Colonic mucosa (tissue), 4 donors: ENCODE data around the gene ALG12. TPM values are rescaled to one million over a fixed set of nuclear protein-coding genes. Genes with fewer than 3 reads are reported as not detected.

Experiments used
- DNase-seq: peaks from one replicate; pipeline ENCODE4 v3.0.0-alpha.2; 2020
- H3K27ac ChIP-seq: fragments of 200-600 bp; one replicate; pipeline ENCODE4 v1.8.0; 2021
- H3K27me3 ChIP-seq: fragments of 200-600 bp; one replicate; pipeline ENCODE4 v1.8.0; 2021
- H3K36me3 ChIP-seq: fragments of 200-600 bp; one replicate; pipeline ENCODE4 v1.8.0; 2021
- H3K4me1 ChIP-seq: fragments of 200-600 bp; one replicate; pipeline ENCODE4 v1.8.0; 2021; ENCODE audit warnings: mild to moderate bottlenecking
- H3K4me3 ChIP-seq: fragments of 200-600 bp; one replicate; pipeline ENCODE4 v1.8.0; 2021
- H3K9ac ChIP-seq, 2 donors: one replicate each; pipeline ENCODE4 v1.7.0; 2013; ENCODE audit warnings: control low read depth in 2 of 2, low read depth in 2 of 2, low read length in 2 of 2
- H3K9me3 ChIP-seq: fragments of 200-600 bp; one replicate; pipeline ENCODE4 v1.8.0; 2021
- intact Hi-C: fragments of 100-400 bp; cut with DNase I; formaldehyde crosslinking; loops from one replicate; pipeline ENCODE4 v1.14.1; 2022
- total RNA-seq, 2 donors: library from RNA; stranded (reverse); fragmentation: NEBNext Ultra II Directional in 1 of 2; extraction: Animal tissue kit (Norgen Biotek cat#: 25700) in 1 of 2; gene quantifications; one replicate each; pipeline ENCODE4 v1.2.1, GENCODE V29; 2021
- TF ChIP-seq, protein P1 (sequence below): fragments of 200-600 bp; IDR thresholded peaks from one replicate; pipeline ENCODE4 v1.8.0; 2022; ENCODE audit warnings: antibody characterized with exemption, mild to moderate bottlenecking
- donor health status: healthy.
- donor health status: DM: no; HTN: no; CAD: no.
- donor health status: DM: no; HTN: no; CAD: no.

The ALG12 gene
- total RNA-seq, 2 donors from 2014 or later: 17.8 to 43.5 TPM

DNA sequence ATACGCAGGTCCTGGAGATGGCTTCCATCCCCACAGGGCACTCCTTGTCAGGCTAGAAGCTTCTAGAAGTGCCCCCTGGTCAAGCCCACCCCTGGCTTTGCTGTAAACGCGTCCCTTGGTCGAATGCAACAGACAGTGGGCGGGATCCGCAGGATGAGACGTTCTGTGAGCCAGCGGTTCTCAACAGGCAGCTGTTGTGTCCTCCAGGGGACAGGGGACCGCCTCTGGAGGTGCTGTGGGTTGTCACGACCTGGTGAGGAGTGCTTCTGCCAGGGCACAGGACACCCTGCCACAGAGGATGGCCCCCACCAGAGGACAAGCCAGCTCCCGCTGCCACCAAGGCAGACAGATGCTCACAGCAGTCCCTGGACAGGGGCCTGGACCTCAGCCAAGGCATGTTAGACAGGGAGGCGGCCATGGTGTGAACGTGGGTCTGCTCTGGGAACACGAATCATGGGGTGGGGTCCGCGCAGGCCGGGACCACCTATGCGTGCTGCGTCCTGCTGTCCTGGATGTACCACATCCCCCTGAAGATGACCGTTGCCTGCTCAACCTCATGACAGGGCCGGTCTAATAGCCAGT is 11.8 kb upstream of the ALG12 start:
- no peak for DNase-seq
- TF ChIP-seq, protein P1, sequence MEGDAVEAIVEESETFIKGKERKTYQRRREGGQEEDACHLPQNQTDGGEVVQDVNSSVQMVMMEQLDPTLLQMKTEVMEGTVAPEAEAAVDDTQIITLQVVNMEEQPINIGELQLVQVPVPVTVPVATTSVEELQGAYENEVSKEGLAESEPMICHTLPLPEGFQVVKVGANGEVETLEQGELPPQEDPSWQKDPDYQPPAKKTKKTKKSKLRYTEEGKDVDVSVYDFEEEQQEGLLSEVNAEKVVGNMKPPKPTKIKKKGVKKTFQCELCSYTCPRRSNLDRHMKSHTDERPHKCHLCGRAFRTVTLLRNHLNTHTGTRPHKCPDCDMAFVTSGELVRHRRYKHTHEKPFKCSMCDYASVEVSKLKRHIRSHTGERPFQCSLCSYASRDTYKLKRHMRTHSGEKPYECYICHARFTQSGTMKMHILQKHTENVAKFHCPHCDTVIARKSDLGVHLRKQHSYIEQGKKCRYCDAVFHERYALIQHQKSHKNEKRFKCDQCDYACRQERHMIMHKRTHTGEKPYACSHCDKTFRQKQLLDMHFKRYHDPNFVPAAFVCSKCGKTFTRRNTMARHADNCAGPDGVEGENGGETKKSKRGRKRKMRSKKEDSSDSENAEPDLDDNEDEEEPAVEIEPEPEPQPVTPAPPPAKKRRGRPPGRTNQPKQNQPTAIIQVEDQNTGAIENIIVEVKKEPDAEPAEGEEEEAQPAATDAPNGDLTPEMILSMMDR: no peak
- peaks cover 17% of the 10 kb centered on the region for H3K4me1 ChIP-seq

DNA sequence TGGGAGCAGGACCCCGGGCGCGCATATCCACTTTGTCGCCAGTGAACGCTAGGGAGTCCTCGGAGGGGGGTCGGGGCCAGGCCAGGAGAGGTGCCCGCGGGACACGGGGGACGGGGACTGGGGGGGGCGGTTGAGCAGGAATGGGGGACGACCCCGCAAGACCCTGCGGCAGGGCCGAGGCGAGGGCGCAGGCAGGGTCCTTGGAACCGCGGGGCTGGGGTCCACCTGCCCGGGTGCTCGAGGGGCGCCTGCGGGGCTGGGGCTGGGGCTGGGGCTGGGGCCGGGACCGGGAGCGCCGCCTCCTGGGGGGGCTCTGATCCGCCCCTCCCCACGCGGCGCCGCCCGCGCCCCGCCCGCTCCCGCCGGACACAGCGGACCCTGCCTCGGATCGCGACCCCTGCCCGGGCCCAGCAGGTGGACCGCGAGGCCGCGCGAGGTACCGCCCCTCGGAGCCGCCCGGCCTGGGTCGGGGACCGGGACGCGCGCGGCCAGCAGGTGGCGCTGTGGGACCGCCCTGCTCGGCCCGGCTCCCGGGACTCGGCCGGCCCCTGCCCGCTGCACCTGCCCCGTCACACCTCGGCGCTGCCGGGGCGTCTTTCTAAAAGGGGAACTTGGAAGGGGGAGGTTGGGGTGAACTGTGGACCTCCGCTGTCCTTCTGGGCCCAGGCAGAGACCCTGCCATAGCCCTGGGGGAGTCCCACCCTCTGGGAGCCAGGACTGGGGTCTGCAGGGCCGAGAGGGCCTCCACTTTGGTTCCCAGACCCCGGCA is 11.2 kb upstream of the ALG12 start:
- peak; percentile 63 for DNase-seq
- no peak overlapping the region for H3K27ac ChIP-seq

More for the DNA sequence above, 11.8 kb upstream of the ALG12 start:
- H3K9me3 ChIP-seq: no peaks in the 10 kb centered on the region
- no peaks in the 10 kb centered on the region for H3K36me3 ChIP-seq
- no peak overlapping the region for H3K4me3 ChIP-seq
- no peak overlapping the region for H3K27ac ChIP-seq
- no peak overlapping the region for H3K9ac ChIP-seq
- no peaks in the 10 kb centered on the region for H3K27me3 ChIP-seq
- intact Hi-C loops: loop anchor here (2.0 to 10.0 kb wide), 3 partner anchors 101 to 215 kb away; no protein-coding TSS in a partner anchor

DNA sequence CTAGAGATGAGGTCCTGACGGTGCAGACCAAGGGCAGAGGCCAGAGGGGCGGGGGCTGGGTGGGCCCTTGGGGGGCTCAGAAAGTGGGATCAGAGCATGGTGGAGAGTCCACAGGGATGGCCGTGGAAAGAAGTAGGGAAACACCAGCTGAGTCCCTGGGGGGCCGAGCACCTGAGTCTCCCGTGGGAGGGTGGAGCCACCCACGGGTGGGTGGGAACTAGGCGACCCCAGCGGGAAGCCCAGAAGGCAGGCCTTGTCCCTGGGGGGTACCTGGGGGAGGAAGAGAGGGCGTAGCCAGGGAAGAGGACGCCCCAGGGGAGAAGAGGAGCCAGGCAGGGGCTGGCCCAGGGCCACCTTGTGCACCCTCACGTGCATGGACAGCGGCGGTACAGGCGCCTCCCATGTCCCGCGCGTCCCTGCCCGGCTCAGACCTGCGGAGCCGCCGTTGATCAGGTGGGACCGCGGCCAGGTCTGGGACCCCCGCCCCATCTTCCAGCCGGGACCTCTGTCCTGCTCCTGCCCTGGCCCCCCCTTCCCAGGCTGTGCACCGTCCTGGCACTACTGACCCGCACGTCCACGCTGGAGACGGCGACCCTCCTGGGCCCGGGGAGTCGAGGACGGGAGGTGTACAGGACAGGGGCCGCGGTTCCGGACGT is 10.4 kb upstream of the ALG12 start:
- TF ChIP-seq, protein P1: no peak
- Histone ChIP-seq H3K4me3 (no peak overlapping the region), H3K9ac (no peak overlapping the region), H3K36me3 (no peaks in the 10 kb centered on the region), H3K27me3 (no peaks in the 10 kb centered on the region), H3K4me1 (peaks cover 6% of the 10 kb centered on the region), H3K9me3 (no peaks in the 10 kb centered on the region), H3K27ac (no peak overlapping the region)
- intact Hi-C loops: loop anchor here (2.0 to 10.0 kb wide), 3 partner anchors 102 to 216 kb away; no protein-coding TSS in a partner anchor
- DNase-seq: no peak

More for the DNA sequence above, 11.2 kb upstream of the ALG12 start:
- Histone ChIP-seq H3K9me3 (no peaks in the 10 kb centered on the region), H3K9ac (no peak overlapping the region), H3K36me3 (no peaks in the 10 kb centered on the region), H3K4me3 (no peak overlapping the region), H3K27me3 (no peaks in the 10 kb centered on the region), H3K4me1 (peaks cover 10% of the 10 kb centered on the region)
- TF ChIP-seq, protein P1: peak; percentile 69
- intact Hi-C loops: loop anchor here (2.0 to 10.0 kb wide), 3 partner anchors 101 to 215 kb away; no protein-coding TSS in a partner anchor

DNA sequence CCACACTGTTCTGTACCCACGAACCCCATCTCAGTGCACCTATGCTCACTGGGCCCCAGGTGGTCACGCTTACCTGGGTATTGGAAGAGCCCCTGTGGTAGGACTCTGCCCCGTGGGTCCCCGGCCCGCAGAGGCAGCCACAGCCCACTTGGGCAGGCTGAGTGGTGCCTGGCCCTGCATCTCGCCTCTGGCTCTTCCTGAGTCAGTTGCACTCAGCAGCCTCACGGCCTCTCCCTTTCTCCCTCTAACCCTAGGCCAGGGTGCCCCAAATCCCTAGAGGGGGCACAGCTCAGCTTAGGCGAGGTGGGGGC is 9.9 kb upstream of the ALG12 start:
- intact Hi-C loops: loop anchor here (2.0 to 10.0 kb wide), 3 partner anchors 103 to 217 kb away; no protein-coding TSS in a partner anchor
- Histone ChIP-seq H3K27ac (no peak overlapping the region), H3K27me3 (no peaks in the 10 kb centered on the region), H3K4me3 (no peak overlapping the region), H3K4me1 (peaks cover 6% of the 10 kb centered on the region), H3K9ac (no peak overlapping the region), H3K9me3 (no peaks in the 10 kb centered on the region), H3K36me3 (no peaks in the 10 kb centered on the region)
- TF ChIP-seq, protein P1: no peak
- DNase-seq: no peak

DNA sequence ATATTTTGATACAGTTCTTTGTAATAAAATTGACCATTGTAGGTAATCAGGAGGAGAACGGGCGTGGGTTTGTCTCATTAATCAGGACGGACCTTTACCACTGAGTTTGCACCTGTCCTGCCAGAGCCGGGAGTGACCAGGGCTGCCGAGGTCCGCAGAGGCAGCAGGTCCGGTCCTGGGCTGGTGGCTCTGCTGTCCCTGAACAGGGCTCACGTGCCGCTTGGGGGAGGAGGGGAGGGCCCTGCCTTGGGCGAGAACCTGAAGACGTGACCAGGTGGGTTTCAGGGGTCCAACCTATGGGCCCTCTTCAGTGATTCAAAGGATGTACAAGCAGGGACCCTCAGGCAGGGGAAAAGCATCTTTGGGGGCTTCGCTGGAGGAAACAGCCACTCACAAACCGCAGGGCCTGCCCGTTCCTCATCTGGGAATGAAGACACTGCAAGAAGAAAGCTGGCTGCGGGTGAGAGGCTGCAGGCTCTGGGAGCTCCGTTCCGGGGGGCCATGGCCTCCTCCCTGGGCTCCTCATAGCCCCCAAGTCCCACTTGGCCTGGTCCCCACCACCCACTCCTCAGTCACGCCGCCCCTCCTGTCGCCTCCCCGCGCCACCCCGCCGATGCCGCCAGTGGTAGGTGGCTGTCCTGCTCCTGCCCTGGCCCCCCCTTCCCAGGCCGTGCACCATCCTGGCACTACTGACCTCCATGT is 9.4 kb upstream of the ALG12 start:
- no peak for DNase-seq
- Histone ChIP-seq H3K4me3 (no peak overlapping the region), H3K9ac (no peak overlapping the region), H3K27me3 (no peaks in the 10 kb centered on the region), H3K9me3 (no peaks in the 10 kb centered on the region), H3K4me1 (peaks cover 6% of the 10 kb centered on the region), H3K36me3 (no peaks in the 10 kb centered on the region), H3K27ac (no peak overlapping the region)
- intact Hi-C loops: loop anchor here (2.0 to 10.0 kb wide), 3 partner anchors 103 to 217 kb away; no protein-coding TSS in a partner anchor
- TF ChIP-seq, protein P1: no peak
